GM12874 (cell line): ENCODE results near the gene ACIN1.

Experiments used
- TF ChIP-seq, protein P1 (sequence below): IDR thresholded peaks from 2 replicates; pipeline ENCODE4 v1.5.1; 2011; ENCODE audit warnings: low read depth, mild to moderate bottlenecking, control low read depth, low read length, moderate library complexity; ENCODE audit not compliant: insufficient read depth

Gene ACIN1

DNA sequence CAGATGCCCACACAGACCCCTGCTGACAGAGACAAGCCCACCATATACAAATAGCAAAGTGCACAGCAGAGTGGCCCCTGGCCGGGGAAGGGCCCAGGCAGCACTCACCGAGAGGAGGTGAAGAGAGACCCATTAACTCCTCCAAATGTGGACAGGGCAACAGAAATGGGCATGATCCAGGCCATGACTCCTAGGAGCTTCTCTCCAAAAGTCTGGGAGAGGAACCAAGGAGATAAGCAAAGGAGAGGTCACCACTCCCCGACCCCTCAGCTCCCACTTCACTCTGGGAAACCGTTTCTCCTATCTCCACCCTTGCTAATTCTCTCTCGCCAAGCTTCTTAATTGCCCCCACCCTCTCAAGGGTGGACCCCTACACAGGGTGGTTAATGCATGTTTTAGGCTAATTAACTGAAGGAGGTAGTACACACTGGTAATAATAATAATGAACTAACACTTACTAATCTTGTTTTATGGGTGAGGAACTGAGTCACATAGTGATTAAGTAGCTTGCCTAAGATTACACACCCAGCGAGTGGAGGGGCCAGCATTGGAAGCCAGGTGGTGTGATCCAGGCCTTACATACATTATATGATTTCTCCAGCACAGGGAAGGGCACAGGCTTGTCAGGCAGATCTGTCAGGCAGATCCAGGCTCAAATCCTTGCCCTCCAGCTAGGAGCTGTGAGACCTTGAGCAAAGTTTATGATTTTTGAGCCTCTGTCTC, 43.0 kb upstream of the ACIN1 start:
- TF ChIP-seq, protein P1, sequence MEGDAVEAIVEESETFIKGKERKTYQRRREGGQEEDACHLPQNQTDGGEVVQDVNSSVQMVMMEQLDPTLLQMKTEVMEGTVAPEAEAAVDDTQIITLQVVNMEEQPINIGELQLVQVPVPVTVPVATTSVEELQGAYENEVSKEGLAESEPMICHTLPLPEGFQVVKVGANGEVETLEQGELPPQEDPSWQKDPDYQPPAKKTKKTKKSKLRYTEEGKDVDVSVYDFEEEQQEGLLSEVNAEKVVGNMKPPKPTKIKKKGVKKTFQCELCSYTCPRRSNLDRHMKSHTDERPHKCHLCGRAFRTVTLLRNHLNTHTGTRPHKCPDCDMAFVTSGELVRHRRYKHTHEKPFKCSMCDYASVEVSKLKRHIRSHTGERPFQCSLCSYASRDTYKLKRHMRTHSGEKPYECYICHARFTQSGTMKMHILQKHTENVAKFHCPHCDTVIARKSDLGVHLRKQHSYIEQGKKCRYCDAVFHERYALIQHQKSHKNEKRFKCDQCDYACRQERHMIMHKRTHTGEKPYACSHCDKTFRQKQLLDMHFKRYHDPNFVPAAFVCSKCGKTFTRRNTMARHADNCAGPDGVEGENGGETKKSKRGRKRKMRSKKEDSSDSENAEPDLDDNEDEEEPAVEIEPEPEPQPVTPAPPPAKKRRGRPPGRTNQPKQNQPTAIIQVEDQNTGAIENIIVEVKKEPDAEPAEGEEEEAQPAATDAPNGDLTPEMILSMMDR: no peak

DNA sequence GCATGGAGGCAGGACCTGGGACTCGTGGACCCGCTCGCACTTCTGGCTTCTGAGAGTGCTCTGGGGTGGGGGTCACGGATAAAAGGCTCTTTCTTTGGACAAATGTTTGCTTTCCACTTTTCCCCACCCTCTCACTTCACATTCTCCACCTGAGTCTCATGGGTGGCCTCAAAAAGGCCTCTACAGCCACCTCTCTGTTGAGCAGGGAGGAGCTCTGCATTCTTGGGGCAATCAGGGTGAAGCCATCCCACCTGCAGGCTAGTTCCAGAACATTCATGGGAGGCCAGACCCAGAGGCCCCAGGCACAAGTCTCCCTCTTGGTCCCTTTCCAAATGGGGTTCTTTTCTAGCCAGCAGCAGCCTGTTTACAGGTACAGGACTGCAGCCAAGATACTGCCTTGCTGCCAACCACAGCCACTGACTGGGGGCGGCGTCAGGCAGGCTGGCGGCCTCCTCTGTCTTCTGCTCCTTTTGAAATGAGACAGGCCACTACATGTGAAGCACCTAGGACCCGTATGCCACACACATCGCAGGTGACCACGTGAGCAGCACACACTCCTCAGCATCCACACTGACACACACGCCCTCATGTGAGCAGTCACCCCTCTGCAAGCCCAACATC, 42.4 kb upstream of the ACIN1 start:
- TF ChIP-seq, protein P1: no peak

GRCh38 chr14:23136566-23137133, 41.7 kb upstream of the ACIN1 start:
- TF ChIP-seq, protein P1: no peak

DNA sequence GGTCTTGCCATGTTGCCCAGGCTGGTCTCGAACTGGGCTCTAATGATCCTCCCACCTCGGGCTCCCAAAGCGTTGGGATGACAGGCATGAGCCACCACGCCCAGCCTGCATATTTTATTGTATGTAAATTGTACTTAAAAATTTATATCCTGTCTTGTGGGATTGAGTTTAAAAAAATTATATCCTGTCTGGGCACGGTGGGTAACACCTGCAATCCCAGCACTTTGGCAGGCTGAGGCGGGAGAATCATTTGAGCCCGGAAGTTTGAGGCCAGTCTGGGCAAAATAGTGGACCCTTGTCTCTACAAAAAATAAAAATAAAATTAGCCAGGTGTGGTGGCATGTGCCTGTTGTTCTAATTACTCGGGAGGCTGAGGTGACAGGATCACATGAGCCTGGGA, 38.0 kb upstream of the ACIN1 start:
- TF ChIP-seq, protein P1: no peak

DNA sequence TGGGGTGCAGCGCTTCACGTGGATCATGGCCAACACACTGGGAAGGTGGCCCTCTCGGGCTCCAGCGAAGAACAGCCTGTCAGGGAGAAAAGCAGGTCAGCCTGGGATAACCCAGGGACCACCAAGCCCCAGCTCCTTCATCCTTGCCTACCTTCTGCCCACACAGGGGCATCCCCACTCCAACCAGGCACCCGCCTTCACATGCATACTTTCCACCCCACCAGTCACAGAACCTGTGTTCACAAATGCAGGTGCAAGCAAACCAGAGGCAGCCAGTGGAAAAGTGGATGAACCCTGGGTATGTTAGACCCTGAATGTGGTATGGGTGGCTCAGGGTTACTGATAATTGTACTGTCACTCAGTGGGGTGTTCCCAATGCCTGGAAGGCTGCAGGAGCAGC, 36.5 kb upstream of the ACIN1 start:
- TF ChIP-seq, protein P1: no peak

DNA sequence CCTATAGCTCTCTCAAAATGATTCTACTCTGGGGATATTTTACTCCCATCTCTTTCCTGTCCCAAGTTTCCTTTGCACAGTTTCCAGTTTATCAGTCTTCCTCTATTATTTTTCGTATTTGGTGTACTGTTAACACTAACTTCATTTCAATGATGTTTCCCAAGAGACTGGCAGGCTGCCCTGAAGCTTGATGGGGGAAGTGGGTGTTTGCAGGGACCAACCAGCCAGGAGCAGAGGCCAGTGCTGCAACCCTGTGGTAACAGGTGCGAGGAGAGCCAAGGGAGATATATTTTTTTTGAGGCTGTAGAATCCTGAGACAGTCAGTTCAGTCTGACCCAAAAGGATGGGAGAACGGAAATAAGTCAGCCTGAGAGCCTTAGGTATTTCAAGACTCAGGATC, 35.9 kb upstream of the ACIN1 start:
- TF ChIP-seq, protein P1: no peak

DNA sequence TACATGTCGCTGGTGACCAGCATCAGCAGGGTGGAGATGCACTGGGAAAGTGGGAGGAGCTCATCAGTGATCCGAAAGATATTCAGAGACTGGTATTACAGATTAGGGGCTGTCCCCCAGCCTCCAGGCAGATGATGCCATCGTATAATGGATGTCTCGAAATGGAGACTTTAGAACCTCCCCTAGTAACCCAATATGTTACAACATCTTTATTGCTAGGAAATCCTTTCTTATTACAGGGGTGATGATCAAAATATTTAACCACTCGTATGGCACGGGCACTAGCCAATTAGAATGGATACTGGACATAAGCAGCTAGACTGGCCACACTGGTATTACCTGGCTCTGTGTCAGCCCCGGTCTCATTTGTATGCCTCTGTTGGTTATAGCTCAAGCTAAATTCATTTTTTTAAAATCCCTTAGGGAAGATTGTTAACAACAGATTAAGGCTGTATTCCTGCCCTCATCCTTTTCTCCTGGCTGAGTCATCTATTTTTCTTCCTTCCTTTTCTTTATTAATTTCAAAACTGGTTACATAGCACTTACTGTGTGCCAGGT, 34.9 kb upstream of the ACIN1 start:
- TF ChIP-seq, protein P1: no peak
